Measurements from ENCODE around the gene CNGB1.

DNA sequence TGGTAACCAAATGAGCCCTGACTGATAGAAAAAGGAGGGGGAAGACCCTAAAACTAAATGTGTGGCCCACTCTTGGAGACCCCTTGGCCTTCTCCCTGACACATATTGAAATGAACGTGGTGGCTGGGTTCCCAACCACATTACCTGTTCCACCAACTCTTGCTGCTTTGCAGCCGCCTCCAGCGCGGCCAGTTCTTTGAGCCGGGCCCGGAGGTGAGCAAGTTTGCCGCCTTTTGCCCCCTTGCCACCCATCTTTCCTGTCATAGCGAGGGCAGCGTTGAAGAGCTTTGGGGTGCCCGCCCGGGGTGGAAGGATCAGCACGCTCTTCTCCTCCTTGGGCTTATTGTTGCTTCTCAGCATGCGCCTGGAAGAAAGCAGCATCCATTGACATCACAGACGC, 83.2 kb downstream of the CNGB1 start:
- TF ChIP-seq, protein P1, sequence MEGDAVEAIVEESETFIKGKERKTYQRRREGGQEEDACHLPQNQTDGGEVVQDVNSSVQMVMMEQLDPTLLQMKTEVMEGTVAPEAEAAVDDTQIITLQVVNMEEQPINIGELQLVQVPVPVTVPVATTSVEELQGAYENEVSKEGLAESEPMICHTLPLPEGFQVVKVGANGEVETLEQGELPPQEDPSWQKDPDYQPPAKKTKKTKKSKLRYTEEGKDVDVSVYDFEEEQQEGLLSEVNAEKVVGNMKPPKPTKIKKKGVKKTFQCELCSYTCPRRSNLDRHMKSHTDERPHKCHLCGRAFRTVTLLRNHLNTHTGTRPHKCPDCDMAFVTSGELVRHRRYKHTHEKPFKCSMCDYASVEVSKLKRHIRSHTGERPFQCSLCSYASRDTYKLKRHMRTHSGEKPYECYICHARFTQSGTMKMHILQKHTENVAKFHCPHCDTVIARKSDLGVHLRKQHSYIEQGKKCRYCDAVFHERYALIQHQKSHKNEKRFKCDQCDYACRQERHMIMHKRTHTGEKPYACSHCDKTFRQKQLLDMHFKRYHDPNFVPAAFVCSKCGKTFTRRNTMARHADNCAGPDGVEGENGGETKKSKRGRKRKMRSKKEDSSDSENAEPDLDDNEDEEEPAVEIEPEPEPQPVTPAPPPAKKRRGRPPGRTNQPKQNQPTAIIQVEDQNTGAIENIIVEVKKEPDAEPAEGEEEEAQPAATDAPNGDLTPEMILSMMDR (conservative IDR thresholded peaks at IDR 0.05 in 1 of 2, IDR thresholded peaks at IDR 0.05 in 1 of 2; ENCODE audit: low read depth in 1 of 2, low read length in 2 of 2) = no peak
- no peak for TF ChIP-seq EZH2 (IDR thresholded peaks at IDR 0.05; ENCODE audit: low read length, missing control alignments)

All from fibroblast of lung (primary cell).